K562 (cell line): Measurements from ENCODE around the gene ECI1. TPM values are rescaled to one million over a fixed set of nuclear protein-coding genes. Genes with fewer than 3 reads are reported as not detected.
"Not testable (repeated sequence)": the region's sequence is repeated elsewhere in the genome, so short reads cannot be mapped to it uniquely, and the experiment has no call there.

Experiments used
- ATAC-seq: fragments of 200-7000 bp; cut with Tn5 transposase; 3 replicates; pipeline ENCODE4 v1.9.1; 2020; ENCODE audit warnings: moderate library complexity
- BruUV-seq: library from RNA; stranded (reverse); fragments of 400-500 nt; replicated peaks from 2 replicates; lab custom pipeline; 2021; lab: Mats Ljungman, UMichigan
- CTCF ChIA-PET: fragments of 300-600 bp; formaldehyde crosslinking; extraction: SDS; loops from one replicate; lab custom pipeline; 2021; ENCODE audit warnings: low intra/inter-chr PET ratio; lab: Yijun Ruan, JAX
- POLR2A ChIA-PET: fragments of 300-600, 350-650 bp; sonication (Branson Sonifier 250); formaldehyde crosslinking; extraction: SDS; loops from one replicate; lab custom pipeline; 2021; ENCODE audit warnings: antibody characterized with exemption, inconsistent platforms; lab: Yijun Ruan, JAX
- DNase-seq, 4 experiments: peaks; one replicate each; pipeline versions ENCODE4 v3.0.0 to v3.0.0-alpha.2; 2011 to 2018; ENCODE audit warnings: low spot score in 3 of 4, mixed read lengths in 3 of 4; ENCODE audit errors: extremely low read depth in 1 of 4
- FAIRE-seq: peaks from 2 replicates; lab custom pipeline; 2011; peaks lifted over from hg19 to GRCh38; lab: Jason Lieb, UNC
- H2AFZ ChIP-seq: 2 replicates; pipeline ENCODE4 v1.6.0; 2011; ENCODE audit warnings: low read depth, low read length, control low read depth, inconsistent platforms
- H3K27ac ChIP-seq: fragments of 200-600 bp; 3 replicates; pipeline ENCODE4 v1.8.0; 2011; ENCODE audit warnings: low read depth, mild to moderate bottlenecking, control low read depth, inconsistent platforms, low read length, moderate library complexity, mixed read lengths; ENCODE audit errors: extremely low read depth
- H3K27me3 ChIP-seq, 2 experiments: fragments of 300-600 bp in 1 of 2; 2 replicates in 1 of 2; 3 replicates in 1 of 2; pipeline versions ENCODE4 v1.6.0 to v1.8.0; 2011; ENCODE audit warnings: inconsistent platforms in 2 of 2, low read length in 2 of 2, mild to moderate bottlenecking in 1 of 2, mixed read lengths in 1 of 2, moderate library complexity in 1 of 2; ENCODE audit not compliant: control insufficient read depth in 2 of 2, insufficient read depth in 2 of 2
- H3K36me3 ChIP-seq: fragments of 300-600 bp; 3 replicates; pipeline ENCODE4 v1.8.0; 2011; ENCODE audit warnings: mild to moderate bottlenecking, low read length, inconsistent platforms; ENCODE audit not compliant: control insufficient read depth, insufficient read depth
- H3K4me1 ChIP-seq, 2 experiments: fragments of 200-600 bp in 1 of 2; replicated peaks in 1 of 2; 2 replicates in 1 of 2; 3 replicates in 1 of 2; pipeline versions ENCODE4 v1.5.1 to v1.8.0; 2011; ENCODE audit warnings: inconsistent platforms in 2 of 2, low read length in 2 of 2, mild to moderate bottlenecking in 1 of 2, mixed read lengths in 1 of 2, moderate library complexity in 1 of 2; ENCODE audit not compliant: control insufficient read depth in 2 of 2, insufficient read depth in 2 of 2
- H3K4me2 ChIP-seq: 2 replicates; pipeline ENCODE4 v1.6.1; 2011; ENCODE audit warnings: low read length, control low read depth, inconsistent platforms, mixed read lengths; ENCODE audit not compliant: insufficient read depth
- H3K4me3 ChIP-seq: fragments of 200-600 bp; sonication (generic), shearing (Covaris generic); 2 replicates; pipeline ENCODE4 v1.5.1; 2016; ENCODE audit warnings: control low read depth, inconsistent platforms
- H3K79me2 ChIP-seq: fragments of 200-600 bp; 3 replicates; pipeline ENCODE4 v1.8.0; 2011; ENCODE audit warnings: low read length, inconsistent platforms; ENCODE audit not compliant: control insufficient read depth, insufficient read depth
- H3K9ac ChIP-seq, 2 experiments: 2 replicates each; pipeline versions ENCODE4 v1.6.0 to v1.6.1; 2011; ENCODE audit warnings: low read depth in 2 of 2, low read length in 2 of 2, control low read depth in 1 of 2, inconsistent platforms in 1 of 2, mild to moderate bottlenecking in 1 of 2, mixed read lengths in 1 of 2; ENCODE audit not compliant: insufficient read depth in 1 of 2
- H3K9me1 ChIP-seq: one replicate; pipeline ENCODE4 v1.6.0; 2011; ENCODE audit warnings: inconsistent platforms, mild to moderate bottlenecking, low read length, moderate library complexity; ENCODE audit not compliant: control insufficient read depth, insufficient read depth
- H3K9me3 ChIP-seq: replicated peaks from 2 replicates; pipeline ENCODE4 v1.5.1; 2011; ENCODE audit warnings: low read depth, low read length, inconsistent platforms; ENCODE audit not compliant: control insufficient read depth, insufficient read depth
- H4K20me1 ChIP-seq: replicated peaks from 2 replicates; pipeline ENCODE4 v1.6.1; 2011; ENCODE audit warnings: low read length, inconsistent platforms, mixed read lengths; ENCODE audit not compliant: control insufficient read depth, insufficient read depth
- POLR2A ChIP-seq: fragments of 450-650 bp; conservative IDR thresholded peaks from 2 replicates; pipeline ENCODE4 v1.6.1; 2016
- POLR2AphosphoS2 ChIP-seq: IDR thresholded peaks from 2 replicates; pipeline ENCODE4 v1.6.1; 2012; ENCODE audit warnings: low read length, improper control_type of control experiment
- POLR2AphosphoS5 ChIP-seq: IDR thresholded peaks from 2 replicates; pipeline ENCODE4 v1.6.1; 2011; ENCODE audit warnings: mild to moderate bottlenecking, low read depth, low read length, moderate library complexity; ENCODE audit not compliant: control insufficient read depth, insufficient read depth
- POLR2B ChIP-seq: fragments of 450-650 bp; IDR thresholded peaks from 2 replicates; pipeline ENCODE4 v1.6.1; 2018; ENCODE audit warnings: low read depth; ENCODE audit not compliant: partially characterized antibody
- RBFOX2 ChIP-seq: fragments of 200-400 bp; formaldehyde crosslinking; IDR thresholded peaks from 2 replicates; pipeline ENCODE4 v1.6.1; 2017; ENCODE audit warnings: low read depth, mild to moderate bottlenecking, low read length, moderate library complexity
- SUPT5H ChIP-seq: fragments of 450-650 bp; IDR thresholded peaks from 2 replicates; pipeline ENCODE4 v1.6.1; 2016
- ZBTB7A ChIP-seq: IDR thresholded peaks from 2 replicates; pipeline ENCODE4 v1.6.1; 2011; ENCODE audit warnings: low read depth, mild to moderate bottlenecking, low read length, moderate library complexity, borderline replicate concordance; ENCODE audit not compliant: control insufficient read depth
- WGBS: fragments of 100-300 bp; shearing (Covaris generic); methylation state at CpG from one replicate; pipeline ENCODE4 v1.1.6; 2016; ENCODE audit warnings: low coverage, mixed read lengths; ENCODE audit not compliant: insufficient coverage; ENCODE audit errors: missing lambda C conversion rate; 5-methylcytosine and 5-hydroxymethylcytosine counted together
- in situ Hi-C: fragments of 300-500 bp; cut with MboI; formaldehyde crosslinking; loops from 4 replicates; pipeline ENCODE4 v1.15.0; 2018; ENCODE audit warnings: inconsistent platforms, mixed read lengths
- intact Hi-C: fragments of 100-400 bp; cut with micrococcal nuclease; formaldehyde crosslinking; loops from 2 replicates; pipeline ENCODE4 v1.14.2; 2022
- polyA plus RNA-seq, 8 experiments: library from polyadenylated mRNA; depleted of rRNA in 4 of 8; stranded (reverse) in 5 of 8; unstranded in 3 of 8; fragments of >200 nt; fragmentation: Nextera tagmentation in 2 of 8; fragmentation: Illumina TruSeq in 1 of 8; extraction: Ambion mirVana in 2 of 8; extraction: Trizol in 1 of 8; gene quantifications; 2 replicates each; pipeline versions ENCODE4 v1.2.1 to v1.2.3, GENCODE V29; 2011 to 2014; ENCODE audit warnings: inconsistent platforms in 1 of 8, missing spikeins in 1 of 8
- total RNA-seq, 7 experiments: library from RNA; depleted of rRNA in 6 of 7; stranded (reverse); fragments of >200 nt in 6 of 7; fragmentation: Illumina TruSeq in 2 of 7; extraction: Trizol in 2 of 7; gene quantifications; 2 replicates each; pipeline versions ENCODE4 v1.2.1 to v1.2.3, GENCODE V29; 2011 to 2021; ENCODE audit warnings: low replicate concordance in 1 of 7
- TF ChIP-seq, protein P1 (sequence below): IDR thresholded peaks from 2 replicates; pipeline ENCODE4 v1.6.1; 2016; ENCODE audit warnings: missing genetic modification characterization, missing compliant biosample characterization

The ECI1 gene
- total and polyA plus RNA-seq, 9 of the 15 experiments (the other 6 are each of a cell fraction or from before 2014, with no cell fraction given), result 4.7 to 189 (median 54.0) TPM

DNA sequence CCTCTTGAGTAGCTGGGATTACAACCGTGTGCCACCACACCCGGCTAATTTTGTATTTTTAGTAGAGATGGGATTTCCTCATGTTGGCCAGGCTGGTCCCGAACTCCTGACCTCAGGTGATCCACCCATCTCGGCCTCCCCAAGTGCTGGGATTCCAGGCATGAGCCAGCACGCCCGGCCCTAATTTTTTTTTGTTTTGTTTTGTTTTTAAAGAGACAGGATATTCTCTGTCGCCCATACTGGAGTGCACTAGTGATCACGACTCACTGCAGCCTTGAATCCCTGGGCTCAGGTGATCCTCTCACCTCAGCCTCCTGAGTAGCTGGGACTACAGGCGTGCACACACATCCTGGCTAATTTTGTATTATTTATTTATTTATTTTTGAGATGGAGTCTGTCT lies 11.1 kb downstream of the ECI1 start:
- ATAC-seq, H3K4me2 ChIP-seq, DNase-seq, H3K9me3 ChIP-seq, H4K20me1 ChIP-seq, H3K79me2 ChIP-seq, FAIRE-seq, intact Hi-C loops, H3K27ac ChIP-seq, H3K27me3 ChIP-seq, H2AFZ ChIP-seq, H3K4me3 ChIP-seq, CTCF ChIA-PET, H3K9me1 ChIP-seq, H3K9ac ChIP-seq, in situ Hi-C loops: not testable (repeated sequence)
- 47% methylated on average over 9 of the region's 9 CpGs for WGBS
- TF ChIP-seq SUPT5H (peak; percentile 46), POLR2A (peak; percentile 59), POLR2B (peak; percentile 12)
- peaks cover 0 to 59% of the 10 kb centered on the region in 2 experiments; a peak in 2 of 5 replicates for H3K4me1 ChIP-seq
- peaks cover 57% of the 10 kb centered on the region; the same call in 2 of the 3 replicates for H3K36me3 ChIP-seq
- POLR2A ChIA-PET, result interaction anchor here (1.7 to 6.6 kb wide), 3 partner anchors 8 to 18 kb away, joined by 5 to 39 read pairs (median 19); partner anchors contain the start of gene ECI1
- BruUV-seq, result TSS peak; percentile 15

DNA sequence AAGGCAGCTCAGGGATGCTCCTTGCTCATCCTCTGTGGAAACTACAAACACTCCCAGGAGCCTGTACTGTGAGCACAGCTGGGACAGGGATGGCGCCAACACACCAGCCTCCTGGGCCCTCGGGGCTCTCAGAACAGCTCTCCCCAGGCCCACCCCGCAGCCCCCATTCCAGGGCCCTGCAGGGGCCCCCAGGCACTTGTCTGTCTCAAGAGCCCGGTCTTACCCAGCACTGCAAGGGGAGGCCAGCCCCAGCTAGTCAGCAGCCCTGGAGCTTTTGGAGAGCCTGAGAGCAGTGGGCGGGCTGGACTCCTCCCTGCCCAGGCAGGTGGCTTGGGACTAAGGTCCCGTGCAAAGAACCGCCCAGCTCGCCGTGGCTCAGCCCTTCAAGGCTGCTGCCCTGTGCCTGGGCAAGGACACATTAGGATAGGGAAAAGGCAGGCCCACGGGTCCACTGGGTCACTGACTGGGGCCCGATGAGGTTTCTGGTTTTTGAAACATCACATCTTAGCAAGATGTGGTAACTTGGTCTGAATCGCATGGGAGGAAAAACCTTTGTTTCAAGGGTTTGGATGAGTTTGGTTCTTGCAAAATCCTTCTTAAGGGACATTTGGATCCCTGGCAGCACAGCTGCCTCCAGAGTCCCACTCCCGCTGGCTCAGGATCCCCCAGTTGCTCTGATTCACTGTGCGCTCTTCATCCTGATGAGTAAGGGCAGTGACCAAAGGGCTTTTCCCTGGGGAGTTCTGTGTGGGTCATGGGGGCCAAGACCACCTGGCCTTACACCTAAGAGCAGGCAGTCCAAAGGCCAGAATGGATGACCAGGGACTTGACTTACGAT lies 12.3 kb downstream of the ECI1 start:
- ATAC-seq (peak; percentile 36), FAIRE-seq (no peak), DNase-seq (no peak)
- Histone ChIP-seq H3K36me3 (peaks cover 57% of the 10 kb centered on the region; the same call in 2 of the 3 replicates), H3K9me1 (no peaks in the 10 kb centered on the region), H3K4me3 (no peak overlapping the region), H3K27ac (no peak overlapping the region), H3K4me2 (no peak overlapping the region), H2AFZ (no peak overlapping the region), H3K9ac (peak overlapping the region in 1 of 2 experiments; percentile 52; a peak in 2 of 4 replicates), H3K27me3 (no peaks in the 10 kb centered on the region), H3K4me1 (peaks cover 0 to 53% of the 10 kb centered on the region in 2 experiments; a peak in 2 of 5 replicates), H4K20me1 (no peaks in the 10 kb centered on the region), H3K79me2 (no peaks in the 10 kb centered on the region), H3K9me3 (no peaks in the 10 kb centered on the region)
- BruUV-seq, result no TSS peak
- intact Hi-C loops, result no loop called here
- WGBS, result 85% methylated on average over 10 of the region's 15 CpGs
- CTCF ChIA-PET, result no interaction called here
- TF ChIP-seq POLR2A (peak; percentile 8; the same call in 1 of the 2 replicates), RBFOX2 (peak; percentile 19; the same call in 1 of the 2 replicates), POLR2AphosphoS2 (peak; percentile 60; the same call in 1 of the 2 replicates), POLR2AphosphoS5 (peak; percentile 4; the same call in 1 of the 2 replicates), ZBTB7A (no peak)
- TF ChIP-seq, protein P1, sequence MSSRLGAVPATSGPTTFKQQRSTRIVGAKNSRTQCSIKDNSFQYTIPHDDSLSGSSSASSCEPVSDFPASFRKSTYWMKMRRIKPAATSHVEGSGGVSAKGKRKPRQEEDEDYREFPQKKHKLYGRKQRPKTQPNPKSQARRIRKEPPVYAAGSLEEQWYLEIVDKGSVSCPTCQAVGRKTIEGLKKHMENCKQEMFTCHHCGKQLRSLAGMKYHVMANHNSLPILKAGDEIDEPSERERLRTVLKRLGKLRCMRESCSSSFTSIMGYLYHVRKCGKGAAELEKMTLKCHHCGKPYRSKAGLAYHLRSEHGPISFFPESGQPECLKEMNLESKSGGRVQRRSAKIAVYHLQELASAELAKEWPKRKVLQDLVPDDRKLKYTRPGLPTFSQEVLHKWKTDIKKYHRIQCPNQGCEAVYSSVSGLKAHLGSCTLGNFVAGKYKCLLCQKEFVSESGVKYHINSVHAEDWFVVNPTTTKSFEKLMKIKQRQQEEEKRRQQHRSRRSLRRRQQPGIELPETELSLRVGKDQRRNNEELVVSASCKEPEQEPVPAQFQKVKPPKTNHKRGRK, result no peak
- POLR2A ChIA-PET, result interaction anchor here (0.7 to 6.6 kb wide), 7 partner anchors 9 to 54 kb away, joined by 3 to 39 read pairs (median 3); partner anchors contain the start of gene ECI1
- in situ Hi-C loops, result no loop called here
